ENCODE measurements around the gene TOMM40.
"Not testable (repeated sequence)": the region's sequence is repeated elsewhere in the genome, so short reads cannot be mapped to it uniquely, and the experiment has no call there.

TOMM40 gene

DNA sequence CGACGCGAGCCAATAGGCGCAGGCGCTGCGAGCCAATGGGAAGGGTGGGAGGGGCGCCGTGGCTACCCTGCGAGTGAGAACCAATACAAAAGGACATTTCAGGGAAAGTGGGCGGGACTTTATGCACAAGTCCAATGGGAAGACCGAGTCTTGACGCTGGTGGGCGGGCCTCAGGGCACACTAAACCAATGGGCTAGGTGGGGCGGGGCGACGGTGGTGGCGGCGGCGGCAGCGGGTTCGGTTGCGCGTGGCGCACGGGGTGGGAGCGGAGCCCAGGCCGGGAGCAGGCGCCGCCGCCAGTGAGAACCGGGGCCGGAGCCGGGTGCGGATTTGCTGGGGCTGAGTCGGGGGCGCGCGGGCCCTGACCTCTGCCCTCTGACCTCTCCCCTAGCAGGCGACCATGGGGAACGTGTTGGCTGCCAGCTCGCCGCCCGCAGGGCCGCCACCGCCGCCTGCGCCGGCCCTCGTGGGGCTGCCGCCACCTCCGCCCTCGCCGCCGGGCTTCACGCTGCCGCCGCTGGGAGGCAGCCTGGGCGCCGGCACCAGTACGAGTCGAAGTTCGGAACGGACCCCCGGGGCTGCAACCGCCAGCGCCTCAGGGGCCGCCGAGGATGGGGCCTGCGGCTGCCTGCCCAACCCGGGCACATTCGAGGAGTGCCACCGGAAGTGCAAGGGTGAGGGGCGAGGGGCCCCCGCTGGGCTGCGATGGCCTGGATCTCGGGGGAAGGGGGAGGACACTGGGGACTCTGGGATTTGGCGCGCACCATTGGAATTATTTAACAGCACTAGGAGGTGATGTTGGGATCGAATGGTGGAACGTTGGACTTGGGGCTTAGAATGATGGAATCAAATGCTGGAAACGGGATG, at the start of gene TOMM40:
TSS of gene TOMM40 (plus strand) at position 239 of the 867 bp plus-strand sequence. CDS start at position 401, 162 bp downstream.
- DNase-seq: no peak

GRCh38 chr19:44845286-44845611, 45.8 kb upstream of the TOMM40 start:
- DNase-seq: no peak

DNA sequence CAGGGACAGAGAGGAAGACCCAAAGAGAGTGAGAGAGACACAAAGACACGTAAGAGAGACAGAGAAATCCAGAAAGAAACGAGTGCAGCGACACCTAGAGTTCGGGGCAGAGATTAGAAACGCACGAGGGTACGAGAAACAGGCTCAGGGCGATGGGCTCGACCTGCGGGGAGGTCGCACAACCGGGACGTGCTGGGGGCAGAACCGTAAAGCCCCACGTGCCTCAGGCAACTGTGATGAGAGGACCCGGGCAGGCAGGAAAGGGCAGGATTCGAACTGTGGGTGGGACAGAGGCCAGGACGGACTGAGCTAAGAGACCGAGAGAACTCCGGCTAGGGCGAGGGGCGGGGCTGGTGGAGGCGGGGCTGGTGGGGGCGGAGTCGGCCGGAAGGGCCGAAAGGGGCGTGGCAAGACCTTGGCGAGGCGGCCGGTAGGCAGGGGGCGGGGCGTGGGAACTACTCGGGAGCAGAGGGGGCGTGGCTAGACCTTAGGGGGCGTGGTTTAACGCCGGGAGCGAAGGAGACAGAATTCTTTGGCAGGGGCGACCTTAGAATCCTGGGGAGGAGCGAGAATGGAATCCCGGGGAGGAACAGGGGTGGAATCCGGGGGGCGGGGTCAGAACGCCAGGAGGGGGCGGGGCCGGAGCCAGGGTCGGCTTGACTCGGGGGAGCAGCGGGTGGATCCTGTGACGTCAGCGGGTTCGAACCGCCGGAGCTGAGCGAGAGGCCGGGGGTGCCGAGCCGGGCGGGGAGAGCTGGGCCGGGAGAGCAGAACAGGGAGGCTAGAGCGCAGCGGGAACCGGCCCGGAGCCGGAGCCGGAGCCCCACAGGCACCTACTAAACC, 45.2 kb upstream of the TOMM40 start, which contains the start of gene NECTIN2:
TSS of gene NECTIN2 (plus strand) at position 686 of the 843 bp plus-strand sequence. CDS start 229 bp downstream, outside the sequence.
- peak; percentile 98 for DNase-seq

DNA sequence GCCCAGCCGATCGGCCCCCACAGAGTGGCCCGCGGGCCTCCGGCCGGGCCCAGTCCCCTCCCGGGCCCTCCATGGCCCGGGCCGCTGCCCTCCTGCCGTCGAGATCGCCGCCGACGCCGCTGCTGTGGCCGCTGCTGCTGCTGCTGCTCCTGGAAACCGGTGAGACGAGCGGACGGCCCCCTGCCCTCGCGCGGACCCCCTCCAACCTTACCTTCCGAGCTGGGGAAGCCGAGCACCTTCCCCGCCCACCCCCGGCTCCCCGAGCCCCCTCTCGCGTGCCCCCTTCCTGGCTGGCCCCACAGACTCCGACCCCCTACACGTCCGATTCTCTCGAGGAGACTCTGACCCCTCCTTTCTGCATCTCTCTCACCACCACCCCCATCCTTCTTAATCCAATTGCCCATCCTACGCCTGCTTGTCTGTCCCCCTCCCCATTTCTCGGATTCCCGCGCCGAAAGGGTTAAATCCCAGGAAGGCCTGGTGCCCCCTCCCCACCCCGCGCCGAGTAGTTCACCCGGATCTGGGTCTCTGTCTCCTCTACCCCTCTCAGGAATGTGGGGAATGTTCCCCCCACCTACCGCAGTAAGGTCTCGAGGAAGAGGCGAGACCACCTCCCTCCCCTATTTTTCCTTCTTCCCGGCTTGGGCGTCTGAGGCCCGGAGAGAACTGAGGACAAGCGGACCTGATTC, 44.5 kb upstream of the TOMM40 start:
- no peak for DNase-seq

- peak; percentile 84 for DNase-seq
Measured at GRCh38 chr19:44847144-44848035, 43.7 kb upstream of the TOMM40 start.

DNA sequence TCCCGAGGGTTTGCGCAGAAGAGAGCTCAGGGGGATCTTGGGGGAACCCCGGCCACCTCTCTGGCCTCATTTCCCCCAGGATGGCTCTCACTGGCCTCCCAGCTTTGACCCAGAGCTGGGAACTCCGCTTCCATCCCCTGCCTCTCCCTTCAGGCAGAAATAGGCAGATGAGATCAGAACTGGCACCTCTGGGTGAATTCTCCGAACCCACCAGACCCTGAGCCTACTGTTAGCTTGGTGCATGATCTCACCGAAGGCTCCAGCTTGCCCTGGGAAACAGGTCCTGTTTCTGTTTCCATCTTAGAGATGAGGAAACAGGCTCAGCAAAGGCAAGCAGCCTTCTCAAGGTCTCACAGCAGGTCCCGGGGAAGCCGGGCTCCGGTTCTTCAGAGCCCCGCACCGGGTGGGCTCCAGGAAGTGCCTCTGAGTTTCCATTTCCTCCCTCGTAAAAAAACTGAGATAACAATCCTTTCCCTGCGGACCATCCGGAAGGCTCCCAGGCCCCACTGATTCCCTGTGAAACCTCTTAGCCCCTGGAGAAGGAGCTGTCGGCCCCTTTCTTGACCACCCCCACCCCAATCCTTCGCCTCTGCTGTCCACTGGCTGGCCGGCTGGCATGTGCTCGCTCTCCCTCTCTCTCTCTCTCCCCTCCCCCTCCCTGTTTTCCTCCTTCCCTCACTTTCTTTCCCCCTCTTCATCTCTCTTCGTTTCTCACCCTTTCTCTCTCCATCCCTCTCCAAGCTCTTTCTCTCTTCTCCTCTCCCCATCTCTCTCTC, 42.8 kb upstream of the TOMM40 start:
- DNase-seq: peak; percentile 92

DNA sequence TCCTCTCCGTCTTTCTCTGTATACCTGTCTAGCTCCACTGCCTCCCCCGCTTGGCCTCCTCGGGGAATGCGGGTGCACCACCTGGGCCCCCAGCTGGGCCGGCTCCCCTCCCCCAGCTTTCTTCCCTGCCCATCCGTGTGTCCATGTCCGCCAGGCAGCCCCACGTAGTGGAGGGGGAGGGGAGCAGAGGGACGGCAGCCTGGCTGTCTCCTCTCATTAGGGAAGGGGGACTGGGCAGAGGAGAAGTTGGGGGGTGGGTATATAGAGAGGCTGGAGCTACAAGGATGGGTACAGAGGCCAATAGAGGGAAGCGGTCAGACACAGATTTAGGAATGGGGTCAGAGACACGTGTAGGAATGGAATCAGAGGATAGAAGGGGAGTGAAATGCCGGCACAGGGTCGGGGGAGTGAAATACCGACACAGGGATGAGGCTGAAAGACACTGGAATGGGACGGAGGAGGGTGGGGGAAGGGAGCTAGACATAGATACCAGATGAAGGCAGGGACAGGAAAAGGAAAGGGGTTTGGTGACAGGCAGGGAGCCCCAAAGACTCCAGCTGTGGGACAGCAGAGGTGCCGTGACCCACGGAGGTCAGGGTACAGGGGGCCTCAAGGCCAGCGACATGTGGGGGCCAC, 42.1 kb upstream of the TOMM40 start:
- no peak for DNase-seq

- DNase-seq: no peak
Measured at GRCh38 chr19:44850641-44851109, 40.4 kb upstream of the TOMM40 start.

DNA sequence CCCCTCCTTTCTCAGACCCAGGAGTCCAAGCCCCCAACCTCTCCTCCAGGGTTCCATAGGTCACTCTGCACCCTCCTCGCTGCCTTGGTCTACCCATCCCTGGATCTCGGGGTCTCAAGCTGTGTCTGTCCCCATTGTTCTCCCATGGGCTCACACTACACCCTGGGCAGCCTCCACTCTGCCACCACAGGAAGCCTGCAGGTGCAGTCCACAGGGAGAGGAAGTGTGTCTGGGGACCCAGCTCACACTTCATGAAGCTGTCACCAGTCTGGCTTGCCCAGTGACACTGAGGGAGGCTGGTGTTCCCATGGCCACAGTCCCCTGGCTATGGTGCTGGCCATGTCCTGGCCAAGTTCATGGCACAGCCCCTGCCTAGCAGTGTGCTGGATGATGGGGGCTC, 39.6 kb upstream of the TOMM40 start:
- DNase-seq: no peak

DNA sequence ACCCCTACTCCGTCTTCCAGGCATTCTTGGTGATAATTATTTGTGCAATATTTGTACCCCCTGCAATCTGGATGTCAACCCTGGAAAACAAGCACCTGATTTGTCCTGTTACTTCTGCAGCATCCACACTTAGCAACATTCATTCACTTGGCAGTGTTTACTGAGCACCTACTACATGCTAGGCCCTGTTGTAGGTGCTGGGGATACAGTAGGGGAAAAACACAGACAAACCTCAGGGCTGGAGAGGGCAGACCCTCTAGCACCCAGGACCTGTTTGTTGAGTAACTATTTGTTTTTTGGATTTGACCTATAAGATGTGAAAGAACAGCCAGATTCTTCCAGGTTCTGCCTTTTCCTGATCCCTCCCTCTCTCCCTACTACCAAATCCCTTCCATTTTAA, 35.4 kb upstream of the TOMM40 start:
- DNase-seq: no peak

- DNase-seq: peak; percentile 72
Measured at GRCh38 chr19:44856421-44857083, 34.5 kb upstream of the TOMM40 start.

DNA sequence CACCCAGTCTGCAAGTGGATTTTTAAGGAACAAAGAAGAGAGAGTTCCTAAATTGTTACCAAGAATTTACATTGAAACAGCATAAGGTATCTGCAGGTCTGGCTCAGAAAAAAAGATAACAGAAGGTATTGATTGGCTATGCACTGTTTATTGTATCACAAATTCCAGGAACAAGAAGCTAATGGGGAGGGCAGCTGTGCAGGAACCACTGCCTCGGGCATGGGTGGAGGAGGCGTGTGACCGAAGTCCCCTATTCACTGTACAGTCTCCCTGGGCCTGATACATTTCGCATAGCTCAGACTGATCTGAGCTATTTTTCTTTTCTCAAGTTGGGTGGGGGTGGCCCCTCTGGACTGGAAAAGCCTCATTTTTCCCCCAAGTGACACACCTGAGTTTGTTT, 33.2 kb upstream of the TOMM40 start:
- DNase-seq: no peak

DNA sequence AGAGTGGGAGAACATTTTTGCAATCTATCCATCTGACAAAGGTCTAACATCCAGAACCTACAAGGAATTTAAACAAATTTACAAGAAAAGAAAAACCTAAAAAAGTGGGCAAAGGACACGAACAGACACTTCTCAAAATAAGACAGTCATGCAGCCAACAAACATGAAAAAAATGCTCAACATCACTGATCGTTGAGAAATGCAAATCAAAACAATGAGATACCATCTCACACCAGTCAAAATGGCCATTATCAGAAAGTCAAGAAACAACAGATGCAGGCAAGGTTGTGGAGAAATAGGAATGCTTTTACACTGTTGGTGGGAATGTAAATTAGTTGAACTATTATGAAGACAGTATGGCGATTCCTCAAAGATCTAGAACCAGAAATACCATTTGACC, 29.5 kb upstream of the TOMM40 start:
- not testable (repeated sequence) for DNase-seq

DNA sequence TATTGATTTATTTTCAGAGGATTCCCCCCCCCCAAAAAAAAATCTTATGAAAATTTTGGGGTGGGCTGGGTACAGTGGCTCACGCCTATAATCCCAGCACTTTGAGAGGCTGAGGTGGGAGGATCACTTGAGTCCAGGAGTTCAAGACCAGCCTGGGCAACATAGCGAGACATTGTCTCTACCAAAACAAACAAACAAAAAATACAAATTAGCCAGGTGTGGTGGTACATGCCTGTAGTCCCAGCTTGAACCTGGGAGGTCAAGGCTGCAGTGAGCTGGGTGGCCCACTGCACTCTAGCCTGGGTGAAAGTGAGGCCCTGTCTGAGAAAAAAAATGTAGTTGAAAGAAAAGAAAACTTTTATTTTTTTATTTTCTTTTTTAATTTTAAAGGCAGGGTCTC, 27.1 kb upstream of the TOMM40 start:
- no peak for DNase-seq

- no peak for DNase-seq
Measured at GRCh38 chr19:44865196-44865767, 25.8 kb upstream of the TOMM40 start.

DNA sequence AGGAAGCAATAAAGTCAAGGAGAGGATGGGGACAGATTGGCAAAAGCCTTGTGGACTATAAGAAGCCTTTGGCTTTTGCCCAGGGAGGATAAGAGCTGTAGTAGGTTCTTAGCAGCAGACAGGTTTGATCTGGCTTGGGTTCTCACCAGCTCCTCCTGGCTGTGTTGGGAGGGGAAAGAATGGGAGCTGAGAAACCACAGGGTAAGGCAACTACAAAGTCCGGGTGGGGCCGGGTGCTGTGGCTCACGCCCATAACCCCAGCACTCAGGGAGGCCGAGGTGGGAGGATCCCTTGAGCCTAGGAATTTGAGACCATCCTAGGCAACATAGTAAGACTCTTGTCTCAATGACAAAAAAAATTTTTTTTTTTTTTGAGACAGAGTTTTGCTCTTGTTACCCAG, 24.4 kb upstream of the TOMM40 start:
- DNase-seq: no peak

DNA sequence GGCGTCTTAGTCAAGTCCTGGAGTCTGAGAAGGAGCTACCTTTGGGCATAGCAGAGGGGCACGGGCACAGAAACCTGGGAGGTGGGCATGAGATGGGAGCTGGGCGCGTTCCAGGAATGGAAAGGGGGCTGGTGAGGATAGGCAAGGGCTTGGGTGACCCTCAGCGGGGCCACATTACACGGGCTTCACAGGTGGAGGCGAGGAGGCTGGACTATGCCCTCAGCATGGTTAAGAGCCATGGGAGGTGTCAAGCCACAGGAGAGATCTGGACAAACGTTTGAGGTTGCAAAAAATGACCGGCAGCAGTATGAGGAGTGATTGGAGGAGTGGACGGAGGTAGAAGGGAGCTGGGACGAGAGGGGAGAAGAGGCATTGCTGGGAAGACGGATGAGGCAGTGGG, 23.5 kb upstream of the TOMM40 start:
- no peak for DNase-seq

GRCh38 chr19:44869733-44870470, 21.2 kb upstream of the TOMM40 start:
- DNase-seq: peak; percentile 77

GRCh38 chr19:44871809-44872208, 19.2 kb upstream of the TOMM40 start:
- no peak for DNase-seq
